Measurements from ENCODE around the gene TLDC2.

Gene TLDC2

GRCh38 chr20:36850759-36851158, 25.2 kb upstream of the TLDC2 start:
- DNase-seq = no peak

- no peak for DNase-seq
Observed at GRCh38 chr20:36851490-36851889, 24.4 kb upstream of the TLDC2 start.

- no peak for DNase-seq
Observed at GRCh38 chr20:36852187-36852586, 23.8 kb upstream of the TLDC2 start.

GRCh38 chr20:36854348-36855240, 21.3 kb upstream of the TLDC2 start:
- DNase-seq = no peak

- DNase-seq = no peak
Observed at GRCh38 chr20:36855241-36855657, 20.7 kb upstream of the TLDC2 start.

- no peak for DNase-seq
Observed at GRCh38 chr20:36856195-36856594, 19.7 kb upstream of the TLDC2 start.

GRCh38 chr20:36856691-36857635, 19.0 kb upstream of the TLDC2 start:
- peak; percentile 53 for DNase-seq

- no peak for DNase-seq
Observed at GRCh38 chr20:36859282-36859555, 16.7 kb upstream of the TLDC2 start.

GRCh38 chr20:36859700-36860330, 16.1 kb upstream of the TLDC2 start:
- DNase-seq = no peak

- DNase-seq = no peak
Observed at GRCh38 chr20:36860339-36860738, 15.6 kb upstream of the TLDC2 start.

- no peak for DNase-seq
Observed at GRCh38 chr20:36860811-36861624, 14.9 kb upstream of the TLDC2 start.

- DNase-seq = no peak
Observed at GRCh38 chr20:36861625-36861874, 14.4 kb upstream of the TLDC2 start.

GRCh38 chr20:36861875-36862801, 13.8 kb upstream of the TLDC2 start:
- peak; percentile 92 for DNase-seq

GRCh38 chr20:36862857-36863668, 12.9 kb upstream of the TLDC2 start:
- peak; percentile 47 for DNase-seq

- DNase-seq = no peak
Observed at GRCh38 chr20:36865076-36865860, 10.7 kb upstream of the TLDC2 start.

GRCh38 chr20:36865861-36866149, 10.1 kb upstream of the TLDC2 start:
- no peak for DNase-seq

- no peak for DNase-seq
Observed at GRCh38 chr20:36866164-36866563, 9.8 kb upstream of the TLDC2 start.

GRCh38 chr20:36866681-36867495, 9.1 kb upstream of the TLDC2 start:
- DNase-seq = no peak
